Muscle of leg (tissue), 11 donors: ENCODE results near the gene SOX2. TPM values are rescaled to one million over a fixed set of nuclear protein-coding genes. Genes with fewer than 3 reads are reported as not detected.

Experiments used
- DNase-seq: peaks from one replicate; pipeline ENCODE4 v3.0.0; 2013
- H3K27ac ChIP-seq: one replicate; pipeline ENCODE4 v1.5.1; 2013; ENCODE audit warnings: mild to moderate bottlenecking, low read length, control low read depth
- H3K27me3 ChIP-seq: one replicate; pipeline ENCODE4 v1.6.1; 2013; ENCODE audit warnings: low read length; ENCODE audit not compliant: control insufficient read depth, insufficient read depth
- H3K36me3 ChIP-seq: one replicate; pipeline ENCODE4 v1.6.1; 2013; ENCODE audit warnings: low read length; ENCODE audit not compliant: control insufficient read depth, insufficient read depth
- H3K4me1 ChIP-seq: one replicate; pipeline ENCODE4 v1.6.1; 2013; ENCODE audit warnings: low read length; ENCODE audit not compliant: control insufficient read depth, insufficient read depth
- H3K4me3 ChIP-seq: one replicate; pipeline ENCODE4 v1.5.1; 2013; ENCODE audit warnings: low read length, control low read depth
- H3K9me3 ChIP-seq: replicated peaks from 2 replicates; pipeline ENCODE4 v1.6.1; 2013; ENCODE audit warnings: low read depth, low read length; ENCODE audit not compliant: control insufficient read depth
- WGBS: methylation state at CpG from one replicate; pipeline ENCODE4 v1.1.5; 2013; ENCODE audit warnings: missing lambda C conversion rate; ENCODE audit not compliant: insufficient coverage; 5-methylcytosine and 5-hydroxymethylcytosine counted together
- polyA plus RNA-seq, 8 donors: library from polyadenylated mRNA; unstranded; fragments of 120-200 nt; gene quantifications; one replicate each; pipeline versions ENCODE4 v1.2.1 to v1.2.3, GENCODE V29; 2013; ENCODE audit warnings: inconsistent platforms in 1 of 8, low replicate concordance in 1 of 8; ENCODE audit not compliant: insufficient read length in 8 of 8, insufficient read depth in 1 of 8
- total RNA-seq: library from RNA; stranded (reverse); fragments of 120-200 nt; gene quantifications from one replicate; pipeline ENCODE4 v1.2.4, GENCODE V29; 2013

Gene SOX2
- total and polyA plus RNA-seq, 9 donors = 0.22 to 1.0 (median 0.49) TPM

DNA sequence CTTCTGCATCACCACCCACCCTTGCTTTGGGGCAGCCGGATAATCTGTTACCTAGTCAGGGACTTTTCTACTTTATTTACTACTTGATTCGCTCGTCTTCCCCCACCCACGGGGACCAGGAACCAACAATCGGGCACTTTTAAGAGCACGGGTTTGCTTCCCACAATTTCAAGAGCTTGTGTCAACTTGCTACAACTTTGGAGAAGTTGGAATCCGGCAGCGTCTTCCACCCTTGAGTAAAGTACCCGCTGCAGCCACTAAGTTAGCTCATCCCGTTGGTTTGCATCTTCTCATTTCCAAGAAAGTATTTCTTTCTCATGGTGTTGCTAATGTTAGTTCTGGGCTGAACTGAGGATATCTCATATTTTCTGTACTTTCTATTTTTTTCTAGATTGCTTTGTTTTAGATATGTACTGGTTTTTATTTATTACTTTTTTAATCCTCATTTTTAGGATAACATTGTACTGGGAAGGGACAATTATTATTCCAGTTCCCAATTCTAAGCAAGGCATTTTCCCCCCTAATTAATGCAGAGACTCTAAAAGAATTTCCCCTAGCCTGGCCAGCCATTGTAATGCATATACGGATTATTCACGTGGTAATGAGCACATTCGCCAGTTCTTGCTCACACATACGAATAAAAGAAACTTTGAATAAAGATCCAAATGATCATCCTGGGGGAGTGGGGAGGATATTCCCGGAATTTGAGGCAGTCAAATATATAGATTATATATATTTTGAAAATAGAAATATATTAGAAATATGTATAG, 4.0 kb downstream of the SOX2 start:
- Histone ChIP-seq H3K4me1 (peaks cover 17% of the 10 kb centered on the region), H3K4me3 (no peak overlapping the region), H3K27ac (no peak overlapping the region), H3K27me3 (peaks cover 81% of the 10 kb centered on the region), H3K36me3 (no peaks in the 10 kb centered on the region), H3K9me3 (no peaks in the 10 kb centered on the region)
- no peak for DNase-seq
- WGBS = 10% methylated on average over 6 of the region's 15 CpGs

GRCh38 chr3:181716966-181717365, 5.2 kb downstream of the SOX2 start:
- Histone ChIP-seq H3K4me1 (peaks cover 9% of the 10 kb centered on the region), H3K27ac (no peak overlapping the region), H3K4me3 (no peak overlapping the region), H3K27me3 (peaks cover 80% of the 10 kb centered on the region), H3K36me3 (no peaks in the 10 kb centered on the region), H3K9me3 (no peaks in the 10 kb centered on the region)
- WGBS = no CpG with 5 or more reads among the region's 5 CpGs
- DNase-seq = no peak

DNA sequence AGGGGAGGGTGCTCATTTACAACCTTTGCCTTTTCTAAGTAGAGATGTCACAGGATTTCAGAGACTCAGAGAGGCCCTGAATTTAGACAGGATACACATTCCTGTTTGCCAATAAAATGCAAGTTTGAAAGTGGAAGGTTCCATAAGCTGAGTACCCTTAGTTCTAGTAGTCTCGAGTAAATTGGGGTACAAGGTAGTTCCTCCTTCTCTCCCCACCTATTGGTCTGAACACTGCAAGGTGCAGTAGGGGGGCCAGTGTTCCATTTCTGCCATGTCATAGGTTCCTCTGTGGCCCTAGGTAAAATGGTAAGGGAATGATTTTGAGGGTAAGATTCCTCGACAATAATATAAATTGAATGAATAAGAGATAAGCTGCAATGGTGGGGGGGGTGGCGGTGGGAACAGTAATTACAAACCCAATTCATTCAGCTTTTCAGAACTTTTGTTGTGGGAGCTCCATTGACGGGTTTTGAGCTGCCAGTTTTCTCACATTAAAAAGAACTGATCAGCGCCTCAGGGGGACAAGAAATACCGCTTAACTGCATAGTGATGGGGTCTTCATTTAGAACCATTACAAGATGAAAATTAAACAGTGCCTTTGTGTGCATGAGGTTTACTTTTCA, 5.9 kb downstream of the SOX2 start:
- WGBS = no CpG with 5 or more reads among the region's 6 CpGs
- H3K9me3 ChIP-seq = no peaks in the 10 kb centered on the region
- no peak overlapping the region for H3K27ac ChIP-seq
- H3K4me1 ChIP-seq = peaks cover 6% of the 10 kb centered on the region
- H3K36me3 ChIP-seq = no peaks in the 10 kb centered on the region
- no peak for DNase-seq
- H3K4me3 ChIP-seq = no peak overlapping the region
- peaks cover 80% of the 10 kb centered on the region for H3K27me3 ChIP-seq

- H3K36me3 ChIP-seq = no peaks in the 10 kb centered on the region
- peaks cover 80% of the 10 kb centered on the region for H3K27me3 ChIP-seq
- DNase-seq = no peak
- no peak overlapping the region for H3K27ac ChIP-seq
- WGBS = no CpG with 5 or more reads among the region's 3 CpGs
- H3K4me1 ChIP-seq = no peaks in the 10 kb centered on the region
- H3K9me3 ChIP-seq = no peaks in the 10 kb centered on the region
- no peak overlapping the region for H3K4me3 ChIP-seq
Observed at GRCh38 chr3:181718369-181718768, 6.6 kb downstream of the SOX2 start.

DNA sequence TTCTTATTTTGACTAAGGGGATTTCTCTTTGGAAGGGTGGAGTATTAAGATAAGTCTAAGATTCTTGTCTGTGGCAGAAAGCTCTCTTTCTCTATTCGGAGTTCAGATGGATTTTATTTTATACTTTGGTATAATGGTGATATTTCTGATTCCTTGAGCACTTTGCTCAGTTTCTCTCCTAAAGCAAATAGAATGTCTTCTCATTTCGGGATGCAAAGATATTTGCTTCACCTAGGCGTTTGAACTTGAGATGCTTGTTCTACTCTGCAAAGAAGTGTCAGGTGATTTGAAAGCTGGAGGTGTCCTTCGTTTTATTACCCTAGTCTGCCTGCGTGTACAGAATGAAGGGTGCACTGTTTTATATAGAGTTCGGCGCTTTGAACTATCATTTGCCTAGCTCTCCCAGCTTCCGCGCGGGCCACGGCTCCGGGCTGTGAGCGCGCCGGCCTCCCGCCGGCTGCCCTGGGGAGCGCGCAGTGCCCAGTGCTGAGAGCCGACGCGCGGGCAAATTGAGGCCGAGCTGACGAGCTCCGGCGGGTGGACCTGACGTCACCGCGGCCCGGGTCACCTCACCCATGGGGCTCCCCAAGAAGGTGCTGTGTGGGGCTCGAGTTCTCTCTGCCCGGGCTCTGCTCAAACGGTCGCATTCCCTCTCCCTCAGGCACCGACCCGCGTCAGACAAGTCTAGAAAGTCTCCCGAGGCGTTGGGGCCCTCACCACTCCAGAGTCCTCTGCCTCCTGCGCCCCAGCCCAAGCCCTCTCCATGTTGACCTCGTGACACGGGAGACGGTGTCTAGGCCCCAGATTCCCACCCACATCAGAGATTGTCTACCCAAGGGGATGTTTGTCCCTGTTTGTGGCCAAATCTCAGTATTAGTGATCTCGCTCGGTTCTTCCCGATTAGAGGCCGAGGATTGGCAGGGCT, 7.5 kb downstream of the SOX2 start:
- 10% methylated on average over 36 of the region's 48 CpGs for WGBS
- Histone ChIP-seq H3K27ac (no peak overlapping the region), H3K4me1 (no peaks in the 10 kb centered on the region), H3K27me3 (peaks cover 87% of the 10 kb centered on the region), H3K36me3 (no peaks in the 10 kb centered on the region), H3K9me3 (no peaks in the 10 kb centered on the region), H3K4me3 (no peak overlapping the region)
- DNase-seq = no peak

DNA sequence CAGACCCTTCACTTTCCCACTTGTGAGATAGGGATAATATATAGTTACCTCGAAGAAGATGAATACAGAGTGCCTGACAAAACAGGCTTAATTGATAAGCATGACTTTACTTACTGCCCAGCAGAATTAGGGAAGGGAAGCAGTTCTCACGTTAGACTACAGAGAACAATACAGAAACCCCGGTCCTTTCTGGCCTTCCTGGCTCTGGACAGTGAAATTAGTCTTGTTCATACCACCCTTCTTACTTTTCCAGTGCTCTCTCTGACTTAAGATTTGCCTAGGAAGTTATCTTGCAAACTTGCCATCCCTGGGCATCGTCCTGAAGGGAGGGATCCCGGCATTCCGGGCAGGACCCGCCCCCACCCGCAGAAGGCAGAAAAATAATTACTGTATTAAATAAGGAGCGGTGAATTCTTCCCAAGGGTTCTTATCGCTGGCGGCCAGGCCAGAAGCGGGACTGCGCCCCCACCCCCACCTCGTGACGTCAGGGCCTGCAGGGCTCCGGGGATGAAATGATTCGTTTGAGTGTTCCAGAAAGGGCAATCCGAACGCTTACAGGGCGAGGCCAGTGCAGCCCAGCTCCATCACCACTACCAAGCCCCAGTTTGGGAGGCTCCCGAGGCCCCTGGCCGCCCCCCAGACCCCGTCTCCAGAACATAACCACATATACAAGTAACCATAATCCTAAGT, 8.4 kb downstream of the SOX2 start:
- H3K9me3 ChIP-seq = no peaks in the 10 kb centered on the region
- H3K27me3 ChIP-seq = peaks cover 90% of the 10 kb centered on the region
- DNase-seq = no peak
- no peak overlapping the region for H3K27ac ChIP-seq
- no peak overlapping the region for H3K4me3 ChIP-seq
- H3K36me3 ChIP-seq = no peaks in the 10 kb centered on the region
- WGBS = 36% methylated on average over 5 of the region's 23 CpGs
- no peaks in the 10 kb centered on the region for H3K4me1 ChIP-seq

DNA sequence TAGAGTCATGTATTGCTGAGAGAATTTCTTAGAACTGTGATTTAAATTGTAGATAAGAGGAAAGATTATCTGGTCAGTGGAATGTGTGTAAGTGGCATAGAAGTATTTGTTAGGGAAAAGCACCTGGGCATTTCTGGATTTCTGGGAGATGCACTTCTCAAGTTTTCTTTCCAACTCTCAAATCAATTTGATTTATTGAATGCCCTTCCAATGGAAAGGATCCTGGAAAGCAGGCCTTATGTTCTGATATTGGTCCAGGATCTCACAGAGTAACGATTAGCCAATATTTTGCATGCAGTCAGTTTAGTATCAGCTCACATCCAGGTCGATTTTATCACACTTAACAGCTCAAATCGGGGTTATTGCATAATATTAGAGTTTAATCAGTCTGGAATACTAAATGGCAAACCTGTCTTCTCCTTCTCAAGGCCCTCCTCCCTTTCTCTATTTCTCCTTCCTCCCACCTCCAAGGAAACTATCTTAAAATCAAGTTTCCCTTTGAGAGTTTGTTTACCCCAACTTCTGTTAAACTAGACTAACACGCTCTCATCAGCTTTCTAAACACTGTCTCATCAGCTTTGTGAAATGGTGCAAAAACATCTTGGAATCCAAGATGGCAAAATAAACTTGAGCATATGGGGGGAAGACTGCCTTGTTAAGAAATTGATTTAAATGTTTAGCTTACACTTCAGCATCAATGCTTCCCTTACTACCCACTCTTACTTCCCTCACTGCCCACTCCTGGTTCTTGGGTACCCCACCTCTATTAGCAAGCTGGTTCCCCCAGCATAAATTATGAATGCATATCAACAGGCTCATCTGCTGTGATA, 9.5 kb downstream of the SOX2 start:
- Histone ChIP-seq H3K27me3 (peaks cover 91% of the 10 kb centered on the region), H3K4me1 (peaks cover 2% of the 10 kb centered on the region), H3K27ac (no peak overlapping the region), H3K36me3 (no peaks in the 10 kb centered on the region), H3K9me3 (no peaks in the 10 kb centered on the region), H3K4me3 (no peak overlapping the region)
- 67% methylated on average over 1 of the region's 4 CpGs for WGBS
- no peak for DNase-seq

DNA sequence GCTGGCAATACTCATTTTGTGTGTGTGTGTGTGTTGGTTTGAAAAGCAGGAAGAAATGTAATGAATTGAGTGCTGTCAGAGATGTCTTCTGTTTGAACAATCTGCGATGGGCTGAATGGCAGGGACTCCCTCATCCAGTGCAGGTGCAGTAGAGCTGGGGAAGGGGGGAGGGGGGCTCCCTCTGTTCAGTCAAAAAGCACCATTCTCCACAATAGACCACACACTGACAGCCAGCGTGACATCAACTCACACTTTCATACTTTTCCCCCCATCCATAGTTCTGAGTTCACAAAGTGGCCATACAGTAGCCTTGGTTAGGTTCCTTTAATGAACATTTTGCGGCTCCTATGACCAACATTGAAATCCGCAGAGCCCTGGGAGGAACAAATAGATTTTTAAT, 10.4 kb downstream of the SOX2 start:
- H3K36me3 ChIP-seq = no peaks in the 10 kb centered on the region
- H3K27me3 ChIP-seq = peaks cover 95% of the 10 kb centered on the region
- no peak for DNase-seq
- H3K27ac ChIP-seq = no peak overlapping the region
- peaks cover 11% of the 10 kb centered on the region for H3K4me1 ChIP-seq
- no CpG with 5 or more reads among the region's 4 CpGs for WGBS
- H3K4me3 ChIP-seq = no peak overlapping the region
- H3K9me3 ChIP-seq = no peaks in the 10 kb centered on the region

- Histone ChIP-seq H3K4me1 (peaks cover 17% of the 10 kb centered on the region), H3K4me3 (no peak overlapping the region), H3K27me3 (peaks cover 95% of the 10 kb centered on the region), H3K9me3 (no peaks in the 10 kb centered on the region), H3K27ac (no peak overlapping the region), H3K36me3 (no peaks in the 10 kb centered on the region)
- no peak for DNase-seq
- 26% methylated on average over 7 of the region's 11 CpGs for WGBS
Observed at GRCh38 chr3:181722766-181723425, 11.2 kb downstream of the SOX2 start.
